ENCODE results near the gene HIPK2.

The HIPK2 gene

DNA sequence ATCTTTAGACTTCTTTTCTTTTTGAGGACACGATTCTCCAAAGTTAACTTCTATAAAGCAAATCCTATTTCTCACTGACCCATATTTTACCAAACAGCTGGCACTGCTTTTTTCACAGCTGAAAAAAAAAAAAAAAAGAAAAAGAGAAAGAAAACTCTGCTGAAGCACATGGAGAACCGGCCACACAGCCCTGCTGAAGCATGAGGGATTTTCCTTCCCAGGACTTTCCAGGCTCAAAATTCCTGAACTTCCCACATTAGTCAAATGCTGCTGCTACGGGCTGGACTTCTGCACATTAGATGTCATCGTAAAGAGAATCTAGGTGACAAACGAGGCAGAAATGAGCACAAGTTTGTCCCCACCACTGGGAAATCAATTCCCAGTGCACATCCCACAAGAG, 25.2 kb downstream of the HIPK2 start:
- TF ChIP-seq GATA2 (IDR thresholded peaks at IDR 0.05; ENCODE audit: low read depth, low read length) = no peak
- TF ChIP-seq GATA3 (IDR thresholded peaks at IDR 0.05; ENCODE audit: low read depth, low read length) = no peak

DNA sequence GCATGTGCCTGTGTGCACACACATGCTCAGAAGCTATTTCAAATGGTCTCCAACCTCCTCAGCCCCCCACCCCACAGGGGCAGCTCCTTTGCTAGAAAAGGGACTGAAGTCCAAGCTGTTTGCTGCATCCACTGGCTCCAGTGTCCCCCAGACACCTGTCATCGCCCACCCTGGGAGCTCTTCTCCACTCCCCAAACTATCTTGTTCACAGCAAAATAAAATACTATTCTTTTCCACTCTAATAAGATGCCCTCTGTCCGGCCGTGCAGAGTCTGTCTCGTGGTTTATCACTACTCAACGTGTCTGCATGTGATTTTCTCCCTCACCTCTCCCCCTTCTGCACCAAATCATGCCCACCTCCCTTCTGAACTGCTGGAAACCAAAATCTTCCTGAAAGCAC, 25.6 kb downstream of the HIPK2 start:
- TF ChIP-seq GATA3 (IDR thresholded peaks at IDR 0.05; ENCODE audit: low read depth, low read length) = no peak

DNA sequence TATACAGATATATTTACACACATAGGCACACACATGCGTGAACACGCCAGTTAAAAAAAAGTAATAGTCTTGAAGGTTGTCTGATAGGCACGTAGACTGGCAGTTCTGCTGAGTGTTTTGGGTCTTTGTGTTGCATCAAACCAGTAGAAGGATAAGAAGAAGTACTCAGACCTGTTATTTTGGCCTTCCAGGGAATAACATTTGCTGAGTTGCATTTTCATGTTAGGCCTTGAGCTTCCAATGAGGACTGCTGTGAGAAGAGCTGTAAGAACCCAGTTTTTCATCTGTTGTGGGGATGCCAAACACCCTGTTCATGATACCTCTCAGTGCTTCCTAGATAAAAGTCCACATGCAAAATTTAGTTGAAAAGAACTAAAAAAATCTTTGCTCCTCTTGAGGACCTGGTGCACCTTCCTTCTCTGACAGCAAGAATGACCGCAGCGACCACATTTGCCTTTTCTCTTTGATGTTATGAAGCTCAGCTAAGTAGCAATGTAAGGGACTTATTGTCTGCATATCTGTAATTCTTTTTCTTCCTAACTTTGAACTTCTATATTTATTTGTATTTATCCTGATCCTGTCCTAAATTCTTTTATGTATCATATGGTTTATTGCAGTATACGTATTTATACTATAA, 27.2 kb downstream of the HIPK2 start:
- TF ChIP-seq GATA2 (IDR thresholded peaks at IDR 0.05; ENCODE audit: low read depth, low read length) = no peak

DNA sequence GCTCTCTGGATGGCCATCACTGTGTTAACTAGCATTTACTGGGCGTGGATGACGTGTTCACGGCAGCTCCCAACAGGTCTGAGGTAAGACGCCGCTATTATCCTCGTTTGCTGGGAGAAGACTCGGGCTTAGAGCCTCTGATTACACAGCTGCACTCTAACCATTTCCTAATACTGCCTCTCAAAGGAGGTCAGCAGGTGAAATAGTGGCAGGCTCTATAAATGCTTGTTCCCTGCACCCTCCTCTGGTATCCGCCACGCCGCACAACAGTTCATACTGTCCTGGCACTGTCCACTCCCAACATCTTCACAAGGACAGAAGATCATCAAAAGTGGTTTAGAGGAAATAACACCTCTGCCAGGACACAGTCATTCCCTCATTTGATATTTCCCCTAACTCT, 28.3 kb downstream of the HIPK2 start:
- TF ChIP-seq GATA2 (IDR thresholded peaks at IDR 0.05; ENCODE audit: low read depth, low read length) (no peak), GATA3 (IDR thresholded peaks at IDR 0.05; ENCODE audit: low read depth, low read length) (no peak)

DNA sequence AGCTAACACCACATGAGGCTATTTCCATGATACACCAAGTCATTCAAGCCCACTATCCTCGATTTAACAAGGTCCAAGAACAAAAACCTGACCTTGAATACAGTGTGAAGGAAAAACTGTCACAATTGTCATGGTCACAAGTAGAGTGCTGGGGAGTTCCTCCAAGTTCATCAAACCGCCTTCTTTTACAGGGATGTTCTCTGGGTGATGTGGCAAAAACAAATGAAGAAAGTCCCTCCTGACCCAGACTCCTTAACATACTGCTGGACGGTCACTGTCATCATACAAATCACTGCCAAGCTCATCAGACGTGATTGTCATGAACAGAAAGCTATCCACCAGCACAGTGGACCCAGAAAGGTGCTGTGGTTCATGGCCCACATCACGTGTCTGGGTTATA, 28.9 kb downstream of the HIPK2 start:
- TF ChIP-seq GATA3 (IDR thresholded peaks at IDR 0.05; ENCODE audit: low read depth, low read length) = no peak
- no peak for TF ChIP-seq GATA2 (IDR thresholded peaks at IDR 0.05; ENCODE audit: low read depth, low read length)

DNA sequence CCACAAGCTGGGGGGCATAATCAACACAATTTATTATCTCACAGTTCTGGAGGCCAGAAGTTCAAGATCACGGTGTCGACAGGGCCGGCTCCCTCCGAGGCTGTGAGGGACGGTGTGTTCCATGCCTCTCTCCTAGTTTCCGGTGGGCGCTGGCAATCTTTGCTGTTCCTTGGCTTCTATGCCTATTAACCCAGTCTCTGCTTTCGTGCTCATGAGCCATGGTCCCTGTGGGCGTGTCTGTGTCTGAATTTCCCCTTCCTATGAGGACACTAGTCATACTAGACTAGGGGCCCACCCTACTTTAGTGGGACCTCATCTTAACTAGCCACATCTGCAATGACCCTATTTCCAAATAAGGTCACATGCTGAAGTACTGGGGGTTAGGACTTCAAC, 29.4 kb downstream of the HIPK2 start:
- TF ChIP-seq GATA3 (IDR thresholded peaks at IDR 0.05; ENCODE audit: low read depth, low read length) = no peak
- no peak for TF ChIP-seq GATA2 (IDR thresholded peaks at IDR 0.05; ENCODE audit: low read depth, low read length)

DNA sequence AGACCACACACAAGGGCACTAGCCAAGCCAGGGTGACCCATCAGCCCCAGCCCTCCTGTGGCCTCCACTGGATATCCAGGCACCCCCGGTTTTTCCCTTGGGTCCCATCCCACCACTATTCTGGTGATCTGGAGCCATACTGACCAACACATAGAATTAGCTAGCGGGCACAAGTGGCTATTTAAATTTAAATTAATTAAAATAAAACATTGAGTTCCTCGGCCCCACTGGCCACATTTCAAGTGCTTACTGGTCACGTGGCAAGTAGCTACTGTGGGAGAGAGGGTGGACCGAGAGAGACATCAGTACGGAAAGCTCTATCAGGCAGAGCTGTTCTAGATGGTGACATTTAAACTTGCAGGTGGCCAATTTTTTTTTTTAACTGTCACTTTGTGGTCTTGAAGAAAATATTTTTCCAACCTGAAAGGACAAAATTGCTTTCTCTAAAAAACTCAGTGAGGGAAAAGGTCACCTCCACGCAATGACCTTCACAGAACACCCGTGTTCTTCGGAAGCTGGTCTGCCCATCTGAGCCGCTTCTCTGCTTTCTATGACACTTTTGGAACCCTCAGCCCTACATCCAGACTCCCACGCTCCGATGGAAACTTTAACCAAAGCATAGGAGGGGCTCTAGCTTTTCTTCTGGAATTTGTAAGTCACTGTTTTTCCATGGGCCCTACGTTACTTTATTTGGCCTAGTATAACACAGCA, 30.0 kb downstream of the HIPK2 start:
- no peak for TF ChIP-seq GATA3 (IDR thresholded peaks at IDR 0.05; ENCODE audit: low read depth, low read length)
- no peak for TF ChIP-seq GATA2 (IDR thresholded peaks at IDR 0.05; ENCODE audit: low read depth, low read length)

DNA sequence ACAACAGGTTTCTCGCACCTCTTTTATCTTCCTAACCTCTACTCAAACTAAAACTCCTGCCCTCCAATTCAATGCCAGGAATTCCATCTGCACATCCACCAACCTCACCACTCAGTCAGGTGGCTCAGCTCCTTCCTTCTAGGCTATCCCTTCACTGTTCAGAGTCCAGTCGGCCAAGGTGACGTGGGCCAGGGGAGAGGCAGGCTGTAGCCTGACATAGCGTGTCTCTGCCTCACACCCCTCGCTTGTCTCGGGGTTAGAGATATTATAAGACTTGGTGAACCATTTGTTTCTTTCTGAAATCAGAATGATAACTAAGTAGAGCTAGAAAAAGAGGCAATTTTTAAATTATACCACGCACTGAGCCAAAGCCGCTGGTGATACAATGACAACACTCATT, 31.1 kb downstream of the HIPK2 start:
- TF ChIP-seq GATA3 (IDR thresholded peaks at IDR 0.05; ENCODE audit: low read depth, low read length) (no peak), GATA2 (IDR thresholded peaks at IDR 0.05; ENCODE audit: low read depth, low read length) (no peak)

DNA sequence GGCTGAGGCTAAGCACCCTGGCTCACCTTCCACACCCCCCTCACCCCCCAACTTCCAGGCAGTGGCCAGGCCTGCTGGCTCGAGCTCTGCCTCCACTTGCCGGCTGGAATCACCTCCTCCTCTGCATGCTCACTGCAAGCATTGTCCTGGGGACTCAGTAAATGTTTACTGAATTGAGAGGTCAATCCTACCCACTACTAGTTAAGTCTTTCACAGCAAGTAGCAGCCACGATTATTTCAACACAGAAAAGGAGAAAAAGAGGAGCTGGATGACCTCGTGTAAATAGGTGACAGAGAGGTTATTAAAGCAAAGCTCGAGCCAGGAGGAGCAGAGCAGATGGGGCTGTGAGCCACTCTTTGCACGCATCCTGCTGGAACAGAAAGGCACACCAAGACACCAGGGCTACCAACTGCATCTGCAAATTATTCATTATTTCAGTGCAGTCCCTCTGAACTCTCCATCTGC, 32.1 kb downstream of the HIPK2 start:
- no peak for TF ChIP-seq GATA3 (IDR thresholded peaks at IDR 0.05; ENCODE audit: low read depth, low read length)
- no peak for TF ChIP-seq GATA2 (IDR thresholded peaks at IDR 0.05; ENCODE audit: low read depth, low read length)

DNA sequence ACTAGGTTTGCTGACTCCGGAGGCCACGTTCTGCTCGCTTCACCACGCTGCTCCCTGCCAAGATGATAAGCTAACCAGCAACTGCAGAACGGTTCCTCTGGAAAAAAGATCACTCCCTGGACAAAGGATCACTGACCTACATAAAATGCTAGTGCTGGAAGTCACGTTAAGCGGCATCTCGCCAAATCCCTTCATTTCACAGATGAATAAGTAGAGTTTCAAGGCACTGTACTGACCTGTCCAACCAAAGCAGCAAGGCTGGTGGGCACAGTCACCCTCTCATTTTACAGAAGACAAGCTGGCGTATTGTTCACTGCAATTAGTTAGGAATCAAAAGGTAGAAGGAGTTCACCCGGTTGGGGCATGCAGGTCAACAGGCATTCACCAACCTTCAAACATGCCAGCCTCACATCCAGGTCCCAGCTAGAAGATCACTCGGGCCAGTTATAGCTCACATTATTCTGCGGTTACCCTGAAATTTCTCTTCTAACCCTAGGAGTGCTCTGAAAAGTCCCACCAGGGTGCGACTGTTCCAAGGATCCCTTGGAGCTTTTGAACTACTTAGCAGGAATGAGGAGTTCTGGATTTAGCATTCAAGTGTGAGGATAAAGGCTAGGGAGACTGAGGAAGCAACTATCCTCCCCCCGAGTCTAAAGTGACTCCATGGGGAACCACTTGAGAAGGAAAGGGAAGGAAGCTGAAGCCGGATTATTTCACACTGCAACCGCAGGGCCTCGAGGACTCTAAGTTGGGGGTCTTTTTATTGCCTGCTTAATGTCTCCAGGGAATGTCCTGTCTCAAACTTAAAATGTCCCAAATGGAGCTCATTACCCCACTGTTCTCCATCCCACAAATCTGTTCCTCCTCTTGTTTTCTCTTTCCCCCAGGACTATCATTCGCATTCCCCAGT, 32.8 kb downstream of the HIPK2 start:
- TF ChIP-seq GATA2 (IDR thresholded peaks at IDR 0.05; ENCODE audit: low read depth, low read length) = no peak
- no peak for TF ChIP-seq GATA3 (IDR thresholded peaks at IDR 0.05; ENCODE audit: low read depth, low read length)

DNA sequence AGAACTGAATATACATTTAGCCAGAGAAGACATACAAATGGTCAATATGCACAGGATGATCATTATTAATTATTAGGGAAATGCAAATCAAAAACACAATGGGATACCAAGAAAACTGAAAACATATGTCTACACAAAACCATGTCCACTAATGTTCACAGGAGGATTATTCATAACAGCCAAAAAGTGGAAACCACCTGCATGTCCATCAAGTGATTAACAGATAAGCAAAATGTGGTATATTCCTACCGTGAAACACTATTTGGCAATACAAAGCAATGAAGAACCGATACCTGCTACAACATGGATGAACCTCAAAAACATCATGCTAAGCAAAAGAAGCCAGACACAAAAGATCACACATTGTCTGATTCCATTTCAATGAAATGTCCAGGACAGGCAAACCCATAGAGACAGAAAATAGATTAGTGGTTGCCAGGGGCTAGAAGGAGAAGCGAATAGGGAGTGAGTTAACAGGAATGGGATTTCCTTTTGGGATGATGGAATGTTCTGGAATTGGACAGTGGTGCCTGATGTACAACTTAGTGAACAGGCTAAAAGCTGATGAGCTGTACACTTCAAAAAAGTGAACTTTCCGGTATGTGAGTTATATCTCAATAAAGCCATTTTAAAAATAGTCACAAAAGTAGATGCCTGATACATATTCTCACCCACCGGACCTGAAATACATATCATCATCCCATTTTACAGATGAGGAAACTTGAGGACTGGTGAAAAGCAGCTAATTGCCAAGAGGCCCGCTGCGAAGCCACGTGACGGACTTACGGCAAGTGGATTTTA, 33.6 kb downstream of the HIPK2 start:
- no peak for TF ChIP-seq GATA2 (IDR thresholded peaks at IDR 0.05; ENCODE audit: low read depth, low read length)
- no peak for TF ChIP-seq GATA3 (IDR thresholded peaks at IDR 0.05; ENCODE audit: low read depth, low read length)

DNA sequence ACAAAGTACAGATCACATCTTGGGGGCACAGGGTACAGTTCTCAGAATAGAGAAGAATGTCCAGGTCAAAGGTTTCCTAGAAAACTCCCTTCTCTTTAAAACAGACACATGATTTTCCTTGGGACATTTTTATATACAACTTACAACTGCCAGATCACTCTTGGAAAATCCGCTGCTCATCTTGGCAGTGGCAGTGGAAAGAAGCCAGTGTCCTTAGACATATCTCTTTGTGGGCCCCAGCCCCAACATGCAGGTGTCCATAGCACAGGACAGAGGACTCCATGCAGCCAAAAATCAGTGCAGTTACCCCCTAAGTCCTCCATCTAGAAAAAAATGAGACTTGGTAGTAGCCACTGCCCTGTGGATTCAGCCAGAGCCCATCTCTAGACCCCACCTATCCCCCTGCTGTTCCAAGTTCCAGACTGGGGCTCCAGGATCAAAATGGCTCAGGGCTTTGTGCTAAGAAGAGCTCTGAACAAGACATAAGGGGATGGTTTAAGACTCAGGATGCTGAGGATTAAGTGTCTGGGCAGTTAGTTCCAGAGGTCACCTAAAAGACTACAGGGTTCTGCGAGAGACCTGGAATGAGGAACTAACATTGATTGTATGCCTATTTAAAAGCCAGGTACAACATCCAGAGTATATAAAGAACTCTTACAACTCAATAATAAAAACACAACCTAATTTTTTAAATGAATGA, 34.4 kb downstream of the HIPK2 start:
- TF ChIP-seq GATA2 (IDR thresholded peaks at IDR 0.05; ENCODE audit: low read depth, low read length) (no peak), GATA3 (IDR thresholded peaks at IDR 0.05; ENCODE audit: low read depth, low read length) (no peak)

DNA sequence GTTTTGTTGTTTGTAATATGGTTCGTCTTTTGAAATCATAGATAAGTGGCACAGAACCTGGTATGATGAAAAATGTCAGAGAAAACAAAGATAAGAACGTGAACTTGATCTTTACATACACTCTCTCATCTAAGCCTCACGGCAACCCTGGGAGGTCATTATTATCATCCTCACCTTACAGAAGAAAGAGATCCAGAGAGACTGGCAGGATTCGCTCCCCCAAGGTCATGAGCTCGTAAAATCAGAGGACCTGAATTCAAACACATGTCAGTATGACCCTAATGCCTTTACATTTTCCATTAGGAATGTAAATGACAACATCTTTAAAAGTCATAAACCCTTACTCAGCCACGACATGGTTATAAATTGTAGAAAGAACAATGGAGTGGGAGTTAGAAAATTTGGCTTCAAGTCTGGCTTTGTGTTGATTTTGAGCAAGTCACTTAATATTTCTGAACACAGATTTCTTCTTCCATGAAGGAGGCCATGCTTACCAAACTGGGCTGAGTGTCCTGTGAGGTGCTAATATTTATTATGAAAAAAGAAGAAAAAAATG, 35.9 kb downstream of the HIPK2 start:
- no peak for TF ChIP-seq GATA2 (IDR thresholded peaks at IDR 0.05; ENCODE audit: low read depth, low read length)
